ENCODE measurements around the gene NSUN6. TPM values are rescaled to one million over a fixed set of nuclear protein-coding genes. Genes with fewer than 3 reads are reported as not detected.

NSUN6 gene
- total and polyA plus RNA-seq, 4 donors, result 16.3 to 47.6 (median 25.0) TPM

GRCh38 chr10:18658271-18659124, 7.1 kb upstream of the NSUN6 start:
- Histone ChIP-seq H3K9ac (ENCODE audit: low read depth in 1 of 2, low read length in 2 of 2) (peak overlapping the region; percentile 99 to 100), H3K27me3 (ENCODE audit: control insufficient read depth in 4 of 4, insufficient read depth in 4 of 4, low read length in 3 of 4) (no peaks in the 10 kb centered on the region), H3K4me3 (ENCODE audit: low read depth in 1 of 3, low read length in 3 of 3) (peak overlapping the region; percentile 79 to 89 (median 81)), H3K27ac (ENCODE audit: low read depth in 1 of 2, low read length in 2 of 2) (peak overlapping the region; percentile 99 to 100), H3K4me1 (ENCODE audit: control insufficient read depth in 4 of 4, insufficient read depth in 4 of 4, low read length in 3 of 4) (peaks cover 6 to 28% (median 14%) of the 10 kb centered on the region in 4 donors), H3K36me3 (ENCODE audit: control insufficient read depth in 4 of 4, insufficient read depth in 3 of 4, low read depth in 1 of 4, low read length in 3 of 4) (peaks cover 0 to 4% (median 2%) of the 10 kb centered on the region in 4 donors), H3K9me3 (ENCODE audit: control insufficient read depth in 4 of 4, low read length in 3 of 4) (no peaks in the 10 kb centered on the region)
- 3% methylated on average over 23 of the region's 23 CpGs for WGBS
- TF ChIP-seq ZBTB33 (IDR thresholded peaks at IDR 0.05) (no peak), RAD21 (IDR thresholded peaks at IDR 0.05) (peak in 1 of 2 donors; percentile 22), JUND (IDR thresholded peaks at IDR 0.05) (no peak), HNF4A (conservative IDR thresholded peaks at IDR 0.05) (peak; percentile 72 to 74), FOXA2 (IDR thresholded peaks at IDR 0.05) (no peak), TAF1 (conservative IDR thresholded peaks at IDR 0.05) (peak; percentile 86), RXRA (IDR thresholded peaks at IDR 0.05) (peak in 1 of 2 donors; percentile 45), HNF4G (IDR thresholded peaks at IDR 0.05) (peak; percentile 45), FOXA1 (IDR thresholded peaks at IDR 0.05) (no peak), CTCF (IDR thresholded peaks at IDR 0.05; ENCODE audit: low read depth, low read length, missing input control) (peak; percentile 9), MAX (IDR thresholded peaks at IDR 0.05) (peak; percentile 40), EGR1 (IDR thresholded peaks at IDR 0.05; ENCODE audit: low read depth in 2 of 2) (no peak), GABPA (IDR thresholded peaks at IDR 0.05 in 1 of 2, conservative IDR thresholded peaks at IDR 0.05 in 1 of 2) (no peak), NR2F2 (IDR thresholded peaks at IDR 0.05) (no peak), YY1 (IDR thresholded peaks at IDR 0.05) (no peak), SP1 (IDR thresholded peaks at IDR 0.05) (peak; percentile 33)
- TF ChIP-seq, protein P1, sequence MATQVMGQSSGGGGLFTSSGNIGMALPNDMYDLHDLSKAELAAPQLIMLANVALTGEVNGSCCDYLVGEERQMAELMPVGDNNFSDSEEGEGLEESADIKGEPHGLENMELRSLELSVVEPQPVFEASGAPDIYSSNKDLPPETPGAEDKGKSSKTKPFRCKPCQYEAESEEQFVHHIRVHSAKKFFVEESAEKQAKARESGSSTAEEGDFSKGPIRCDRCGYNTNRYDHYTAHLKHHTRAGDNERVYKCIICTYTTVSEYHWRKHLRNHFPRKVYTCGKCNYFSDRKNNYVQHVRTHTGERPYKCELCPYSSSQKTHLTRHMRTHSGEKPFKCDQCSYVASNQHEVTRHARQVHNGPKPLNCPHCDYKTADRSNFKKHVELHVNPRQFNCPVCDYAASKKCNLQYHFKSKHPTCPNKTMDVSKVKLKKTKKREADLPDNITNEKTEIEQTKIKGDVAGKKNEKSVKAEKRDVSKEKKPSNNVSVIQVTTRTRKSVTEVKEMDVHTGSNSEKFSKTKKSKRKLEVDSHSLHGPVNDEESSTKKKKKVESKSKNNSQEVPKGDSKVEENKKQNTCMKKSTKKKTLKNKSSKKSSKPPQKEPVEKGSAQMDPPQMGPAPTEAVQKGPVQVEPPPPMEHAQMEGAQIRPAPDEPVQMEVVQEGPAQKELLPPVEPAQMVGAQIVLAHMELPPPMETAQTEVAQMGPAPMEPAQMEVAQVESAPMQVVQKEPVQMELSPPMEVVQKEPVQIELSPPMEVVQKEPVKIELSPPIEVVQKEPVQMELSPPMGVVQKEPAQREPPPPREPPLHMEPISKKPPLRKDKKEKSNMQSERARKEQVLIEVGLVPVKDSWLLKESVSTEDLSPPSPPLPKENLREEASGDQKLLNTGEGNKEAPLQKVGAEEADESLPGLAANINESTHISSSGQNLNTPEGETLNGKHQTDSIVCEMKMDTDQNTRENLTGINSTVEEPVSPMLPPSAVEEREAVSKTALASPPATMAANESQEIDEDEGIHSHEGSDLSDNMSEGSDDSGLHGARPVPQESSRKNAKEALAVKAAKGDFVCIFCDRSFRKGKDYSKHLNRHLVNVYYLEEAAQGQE (IDR thresholded peaks at IDR 0.05), result peak; percentile 12
- TF ChIP-seq, protein P2, sequence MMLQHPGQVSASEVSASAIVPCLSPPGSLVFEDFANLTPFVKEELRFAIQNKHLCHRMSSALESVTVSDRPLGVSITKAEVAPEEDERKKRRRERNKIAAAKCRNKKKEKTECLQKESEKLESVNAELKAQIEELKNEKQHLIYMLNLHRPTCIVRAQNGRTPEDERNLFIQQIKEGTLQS (IDR thresholded peaks at IDR 0.05), result no peak
- peak; percentile 43 for DNase-seq (ENCODE audit: low spot score)
